Astrocyte (in vitro differentiated cells and primary cell): Measurements from ENCODE around the gene HS6ST3.

ENCODE experiments used
- CTCF ChIP-seq: IDR thresholded peaks from 2 replicates; pipeline ENCODE4 v1.5.1; 2011; ENCODE audit warnings: low read depth, mild to moderate bottlenecking, inconsistent platforms, low read length, moderate library complexity; ENCODE audit not compliant: insufficient read depth
- EZH2 ChIP-seq: IDR thresholded peaks from 2 replicates; pipeline ENCODE4 v1.6.1; 2012; ENCODE audit warnings: mild to moderate bottlenecking, low read length, inconsistent platforms; ENCODE audit not compliant: insufficient read depth

DNA sequence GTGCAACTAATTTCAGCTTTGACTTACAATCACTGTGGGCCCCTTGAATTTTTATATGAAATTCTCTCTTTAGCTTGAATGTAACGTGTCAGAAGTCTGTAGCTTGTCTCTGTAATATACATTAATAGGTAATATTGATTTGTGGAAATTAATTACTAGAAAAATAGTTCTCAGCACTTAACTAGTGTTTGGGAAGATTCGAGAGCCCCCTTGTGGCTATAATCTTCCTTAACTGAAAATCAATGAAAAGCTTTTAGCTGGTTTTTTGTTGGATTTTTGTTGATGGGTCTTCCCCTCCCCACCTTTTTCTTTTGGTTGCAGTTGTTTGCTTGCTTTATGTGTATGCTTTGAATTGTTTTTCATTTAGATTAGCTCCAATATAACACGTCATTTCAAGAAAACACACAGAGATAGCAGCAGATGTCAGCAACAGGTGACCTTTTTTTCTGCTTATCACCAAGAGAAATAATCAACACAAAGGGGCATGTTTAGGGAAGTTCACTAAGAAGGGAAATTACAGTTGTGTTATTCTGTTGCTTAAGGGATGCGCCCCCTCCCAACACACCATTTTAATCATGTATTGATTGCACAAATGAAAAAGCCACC is 727.5 kb downstream of the HS6ST3 start:
- TF ChIP-seq CTCF = peak; percentile 47
- no peak for TF ChIP-seq EZH2
